ENCODE data around the gene EHD1.
"Not testable (repeated sequence)": the region's sequence is repeated elsewhere in the genome, so short reads cannot be mapped to it uniquely, and the experiment has no call there.

The EHD1 gene

GRCh38 chr11:64826578-64827450, 51.6 kb downstream of the EHD1 start:
- DNase-seq (ENCODE audit: low read depth) = no peak

- no peak for DNase-seq (ENCODE audit: low read depth)
These were observed 52.4 kb downstream of the EHD1 start for GRCh38 chr11:64826062-64826461.

GRCh38 chr11:64823568-64824119, 54.8 kb downstream of the EHD1 start:
- DNase-seq (ENCODE audit: low read depth) = no peak

- DNase-seq (ENCODE audit: low read depth) = no peak
These were observed 60.9 kb downstream of the EHD1 start for GRCh38 chr11:64817476-64817875.

GRCh38 chr11:64815433-64815832, 63.0 kb downstream of the EHD1 start:
- not testable (repeated sequence) for DNase-seq (ENCODE audit: low read depth)

GRCh38 chr11:64814712-64815187, 63.7 kb downstream of the EHD1 start:
- DNase-seq (ENCODE audit: low read depth) = no peak

GRCh38 chr11:64813826-64814225, 64.6 kb downstream of the EHD1 start:
- no peak for DNase-seq (ENCODE audit: low read depth)

GRCh38 chr11:64810891-64811272, 67.5 kb downstream of the EHD1 start:
- no peak for DNase-seq (ENCODE audit: low read depth)

GRCh38 chr11:64810271-64810890, 68.0 kb downstream of the EHD1 start, which contains the start of gene MEN1:
Gene MEN1, minus strand, starts transcription at chr11:64810551. Its CDS starts 442 bp downstream, at chr11:64810109.
- DNase-seq (ENCODE audit: low read depth) = peak; percentile 81

GRCh38 chr11:64809781-64810241, 68.6 kb downstream of the EHD1 start:
- no peak for DNase-seq (ENCODE audit: low read depth)

- no peak for DNase-seq (ENCODE audit: low read depth)
These were observed 72.9 kb downstream of the EHD1 start for GRCh38 chr11:64805481-64805880.

- no peak for DNase-seq (ENCODE audit: low read depth)
These were observed 73.8 kb downstream of the EHD1 start for GRCh38 chr11:64804346-64805210.

- DNase-seq (ENCODE audit: low read depth) = no peak
These were observed 74.5 kb downstream of the EHD1 start for GRCh38 chr11:64803846-64804345.

- DNase-seq (ENCODE audit: low read depth) = no peak
These were observed 75.1 kb downstream of the EHD1 start, which contains the start of gene MAP4K2 for GRCh38 chr11:64803158-64803845. Gene MAP4K2, minus strand, starts transcription at chr11:64803214. Its CDS starts 65 bp downstream, at chr11:64803149.

GRCh38 chr11:64802370-64803157, 75.9 kb downstream of the EHD1 start:
- DNase-seq (ENCODE audit: low read depth) = no peak

All from CMK (cell line).